Measurements from ENCODE around the gene CDH13.

CDH13 gene

DNA sequence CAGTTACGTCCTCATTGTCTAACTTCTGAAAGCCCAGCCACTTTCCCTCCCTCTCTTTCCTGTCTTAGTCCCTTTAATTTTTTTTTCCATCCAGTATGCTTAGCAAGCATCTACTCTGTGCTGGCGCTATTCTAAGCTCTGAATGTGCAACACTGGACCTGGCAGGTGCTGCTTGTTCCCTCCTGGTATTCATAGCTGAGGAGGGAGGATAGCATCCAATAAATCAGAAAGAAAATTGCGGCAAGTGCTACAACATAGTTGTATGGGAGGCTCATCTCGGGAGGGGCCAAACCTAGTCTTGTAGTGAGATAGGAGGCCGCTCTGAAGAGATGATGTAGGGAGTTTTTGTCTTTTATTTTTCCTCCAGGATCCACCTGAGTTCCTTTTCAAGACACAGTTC lies 723.7 kb downstream of the CDH13 start:
- POLR2A ChIA-PET: no interaction called here
- TF ChIP-seq OVOL3 (tag by site-specific recombination; IDR thresholded peaks at IDR 0.05) (no peak), ZNF211 (tag by site-specific recombination; IDR thresholded peaks at IDR 0.05; ENCODE audit: low read depth) (no peak), ZNF174 (tag by site-specific recombination; IDR thresholded peaks at IDR 0.05) (no peak), ZNF501 (tag by site-specific recombination; IDR thresholded peaks at IDR 0.05) (no peak), ZSCAN23 (tag by site-specific recombination; IDR thresholded peaks at IDR 0.05) (no peak), ZNF19 (tag by site-specific recombination; IDR thresholded peaks at IDR 0.05; ENCODE audit: low read depth) (no peak), ZNF768 (tag by site-specific recombination; IDR thresholded peaks at IDR 0.05) (no peak), ZNF837 (tag by site-specific recombination; IDR thresholded peaks at IDR 0.05) (no peak), ZEB2 (tag by site-specific recombination; IDR thresholded peaks at IDR 0.05) (no peak), ZBTB10 (tag by site-specific recombination; IDR thresholded peaks at IDR 0.05) (no peak), ZNF2 (tag by site-specific recombination; IDR thresholded peaks at IDR 0.05) (no peak), MYNN (tag by site-specific recombination; IDR thresholded peaks at IDR 0.05; ENCODE audit: borderline replicate concordance) (no peak), ZNF571 (tag by site-specific recombination; IDR thresholded peaks at IDR 0.05) (no peak), ZNF416 (tag by site-specific recombination; IDR thresholded peaks at IDR 0.05) (no peak), ZNF701 (tag by site-specific recombination; IDR thresholded peaks at IDR 0.05) (no peak), PATZ1 (tag by site-specific recombination; IDR thresholded peaks at IDR 0.05) (no peak), ZNF776 (tag by site-specific recombination; IDR thresholded peaks at IDR 0.05; ENCODE audit: borderline replicate concordance) (no peak)
- TF ChIP-seq, protein P1, sequence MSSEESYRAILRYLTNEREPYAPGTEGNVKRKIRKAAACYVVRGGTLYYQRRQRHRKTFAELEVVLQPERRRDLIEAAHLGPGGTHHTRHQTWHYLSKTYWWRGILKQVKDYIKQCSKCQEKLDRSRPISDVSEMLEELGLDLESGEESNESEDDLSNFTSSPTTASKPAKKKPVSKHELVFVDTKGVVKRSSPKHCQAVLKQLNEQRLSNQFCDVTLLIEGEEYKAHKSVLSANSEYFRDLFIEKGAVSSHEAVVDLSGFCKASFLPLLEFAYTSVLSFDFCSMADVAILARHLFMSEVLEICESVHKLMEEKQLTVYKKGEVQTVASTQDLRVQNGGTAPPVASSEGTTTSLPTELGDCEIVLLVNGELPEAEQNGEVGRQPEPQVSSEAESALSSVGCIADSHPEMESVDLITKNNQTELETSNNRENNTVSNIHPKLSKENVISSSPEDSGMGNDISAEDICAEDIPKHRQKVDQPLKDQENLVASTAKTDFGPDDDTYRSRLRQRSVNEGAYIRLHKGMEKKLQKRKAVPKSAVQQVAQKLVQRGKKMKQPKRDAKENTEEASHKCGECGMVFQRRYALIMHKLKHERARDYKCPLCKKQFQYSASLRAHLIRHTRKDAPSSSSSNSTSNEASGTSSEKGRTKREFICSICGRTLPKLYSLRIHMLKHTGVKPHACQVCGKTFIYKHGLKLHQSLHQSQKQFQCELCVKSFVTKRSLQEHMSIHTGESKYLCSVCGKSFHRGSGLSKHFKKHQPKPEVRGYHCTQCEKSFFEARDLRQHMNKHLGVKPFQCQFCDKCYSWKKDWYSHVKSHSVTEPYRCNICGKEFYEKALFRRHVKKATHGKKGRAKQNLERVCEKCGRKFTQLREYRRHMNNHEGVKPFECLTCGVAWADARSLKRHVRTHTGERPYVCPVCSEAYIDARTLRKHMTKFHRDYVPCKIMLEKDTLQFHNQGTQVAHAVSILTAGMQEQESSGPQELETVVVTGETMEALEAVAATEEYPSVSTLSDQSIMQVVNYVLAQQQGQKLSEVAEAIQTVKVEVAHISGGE (tag by site-specific recombination; conservative IDR thresholded peaks at IDR 0.05; ENCODE audit: low read depth): no peak
- CTCF ChIA-PET: interaction anchor here (0.6 kb wide), 1 partner anchor 236 kb away, joined by 3 read pairs; no protein-coding TSS in a partner anchor

GRCh38 chr16:83351846-83352245 lies 725.1 kb downstream of the CDH13 start:
- ChIA-PET CTCF (interaction anchor here (0.6 to 1.1 kb wide), 4 partner anchors 12 to 748 kb away, joined by 3 read pairs; no protein-coding TSS in a partner anchor), POLR2A (no interaction called here)
- Histone ChIP-seq H3K4me1 (ENCODE audit: control insufficient read depth, insufficient read depth, low read length) (no peaks in the 10 kb centered on the region), H3K36me3 (ENCODE audit: control insufficient read depth in 2 of 2, insufficient read depth in 1 of 2, low read length in 2 of 2) (no peaks in the 10 kb centered on the region), H3K9me3 (ENCODE audit: control insufficient read depth, insufficient read depth, low read depth, low read length) (no peaks in the 10 kb centered on the region), H3K27ac (ENCODE audit: extremely low read depth, low read depth, low read length) (no peak overlapping the region), H3K4me3 (ENCODE audit: low read depth, low read length) (no peak overlapping the region)
- TF ChIP-seq ZSCAN4 (tag by site-specific recombination; IDR thresholded peaks at IDR 0.05) (no peak), ZNF488 (tag by site-specific recombination; IDR thresholded peaks at IDR 0.05) (no peak), ZNF335 (tag by site-specific recombination; conservative IDR thresholded peaks at IDR 0.05) (no peak), SALL2 (tag by site-specific recombination; IDR thresholded peaks at IDR 0.05; ENCODE audit: borderline replicate concordance) (no peak)
- TF ChIP-seq, protein P2, sequence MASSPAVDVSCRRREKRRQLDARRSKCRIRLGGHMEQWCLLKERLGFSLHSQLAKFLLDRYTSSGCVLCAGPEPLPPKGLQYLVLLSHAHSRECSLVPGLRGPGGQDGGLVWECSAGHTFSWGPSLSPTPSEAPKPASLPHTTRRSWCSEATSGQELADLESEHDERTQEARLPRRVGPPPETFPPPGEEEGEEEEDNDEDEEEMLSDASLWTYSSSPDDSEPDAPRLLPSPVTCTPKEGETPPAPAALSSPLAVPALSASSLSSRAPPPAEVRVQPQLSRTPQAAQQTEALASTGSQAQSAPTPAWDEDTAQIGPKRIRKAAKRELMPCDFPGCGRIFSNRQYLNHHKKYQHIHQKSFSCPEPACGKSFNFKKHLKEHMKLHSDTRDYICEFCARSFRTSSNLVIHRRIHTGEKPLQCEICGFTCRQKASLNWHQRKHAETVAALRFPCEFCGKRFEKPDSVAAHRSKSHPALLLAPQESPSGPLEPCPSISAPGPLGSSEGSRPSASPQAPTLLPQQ (tag by site-specific recombination; IDR thresholded peaks at IDR 0.05): no peak

More for the DNA sequence above, 723.7 kb downstream of the CDH13 start:
- Histone ChIP-seq H3K4me1 (ENCODE audit: control insufficient read depth, insufficient read depth, low read length) (no peaks in the 10 kb centered on the region), H3K36me3 (ENCODE audit: control insufficient read depth in 2 of 2, insufficient read depth in 1 of 2, low read length in 2 of 2) (no peaks in the 10 kb centered on the region), H3K27ac (ENCODE audit: extremely low read depth, low read depth, low read length) (no peak overlapping the region), H3K9me3 (ENCODE audit: control insufficient read depth, insufficient read depth, low read depth, low read length) (no peaks in the 10 kb centered on the region), H3K4me3 (ENCODE audit: low read depth, low read length) (no peak overlapping the region)

Measured in HEK293 (cell line).